Stimulated activated CD8-positive, alpha-beta memory T cell treated with anti-CD3 and anti-CD28 coated beads, Interleukin-4, amount 100 ng/mL, for 1 hour (primary cell): ENCODE data around the gene EPN2.
"Not testable (repeated sequence)": the region's sequence is repeated elsewhere in the genome, so short reads cannot be mapped to it uniquely, and the experiment has no call there.

Experiments
- DNase-seq, 2 donors: peaks; one replicate each; pipeline ENCODE4 v3.0.0-alpha.2; 2020; ENCODE audit warnings: low read depth in 2 of 2, low spot score in 1 of 2

EPN2 gene

DNA sequence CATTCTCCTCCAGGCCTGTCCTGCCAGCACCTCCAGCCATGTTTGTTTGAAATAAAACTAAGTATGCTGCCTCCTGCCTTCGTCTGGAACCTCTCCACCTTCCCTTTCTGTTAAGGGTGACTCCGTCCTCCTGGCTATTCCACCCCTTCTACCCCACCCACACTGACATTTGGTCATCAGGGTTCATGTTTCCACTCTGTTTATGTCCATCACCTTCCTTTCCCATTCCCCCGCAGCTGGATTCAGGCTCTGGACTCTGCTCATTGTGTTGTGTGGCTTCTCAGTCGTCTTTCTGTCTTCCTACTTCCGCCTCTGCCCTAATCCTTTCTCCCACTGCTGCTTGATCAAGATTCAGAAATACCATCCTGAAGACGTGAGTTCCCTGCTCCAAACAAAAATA is 28.6 kb downstream of the EPN2 start:
- DNase-seq: no peak

DNA sequence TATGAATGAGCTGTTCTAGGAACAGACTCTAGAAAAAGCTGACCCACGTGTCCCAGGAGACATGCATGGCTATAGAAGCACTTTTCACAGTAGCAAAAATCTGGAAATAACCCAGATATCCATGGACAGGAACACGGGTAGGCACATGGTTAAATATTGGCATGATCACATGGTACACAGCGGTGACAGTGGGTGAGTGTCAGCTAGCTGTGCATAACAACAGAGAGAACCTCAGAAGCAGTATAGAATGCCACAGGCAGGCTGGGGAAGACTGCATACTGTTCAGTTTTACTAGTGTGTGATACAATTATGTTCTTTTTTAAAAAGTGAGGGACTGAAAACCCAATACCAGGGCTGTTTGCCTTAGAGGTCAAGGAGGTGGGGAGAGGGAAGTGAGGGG is 31.4 kb downstream of the EPN2 start:
- no peak for DNase-seq

GRCh38 chr17:19269106-19269505 is 31.9 kb downstream of the EPN2 start:
- DNase-seq: no peak

DNA sequence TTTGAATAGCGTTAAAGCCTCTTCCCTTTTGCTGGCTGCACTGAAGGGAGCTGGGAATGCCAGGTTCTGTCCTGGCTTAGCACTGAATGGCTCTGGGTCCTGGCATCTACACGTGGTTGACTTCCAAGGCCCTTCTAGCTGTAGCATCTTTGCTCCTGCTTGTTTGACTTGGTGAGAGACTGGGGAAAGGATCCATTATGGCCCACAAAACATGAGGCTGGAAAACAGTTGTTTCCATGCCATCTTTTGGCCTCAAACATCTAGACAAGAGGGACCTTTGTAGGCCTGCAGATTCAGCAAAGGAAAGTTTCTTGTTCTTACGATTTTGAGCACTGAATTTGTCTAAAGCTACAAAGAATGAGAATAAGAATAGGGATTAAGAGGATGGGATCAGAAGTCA is 32.5 kb downstream of the EPN2 start:
- DNase-seq: no peak

DNA sequence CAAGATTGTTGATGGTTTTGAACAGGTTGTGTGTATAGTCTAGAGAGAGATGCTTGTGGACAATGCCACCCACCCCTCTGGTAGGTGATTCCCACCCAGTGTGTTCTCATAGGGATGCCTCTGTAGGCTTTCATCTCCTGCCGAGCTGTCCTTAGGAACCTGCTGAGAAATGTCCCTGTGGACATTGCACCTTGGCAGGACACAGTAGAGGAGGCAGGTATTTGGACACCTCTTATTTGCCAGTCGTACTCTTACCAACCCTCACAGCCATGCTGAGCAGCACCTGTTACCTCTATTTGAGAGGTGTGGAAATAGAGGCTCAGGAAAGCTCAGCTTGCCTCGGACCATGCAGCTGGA is 33.2 kb downstream of the EPN2 start:
- DNase-seq: no peak

DNA sequence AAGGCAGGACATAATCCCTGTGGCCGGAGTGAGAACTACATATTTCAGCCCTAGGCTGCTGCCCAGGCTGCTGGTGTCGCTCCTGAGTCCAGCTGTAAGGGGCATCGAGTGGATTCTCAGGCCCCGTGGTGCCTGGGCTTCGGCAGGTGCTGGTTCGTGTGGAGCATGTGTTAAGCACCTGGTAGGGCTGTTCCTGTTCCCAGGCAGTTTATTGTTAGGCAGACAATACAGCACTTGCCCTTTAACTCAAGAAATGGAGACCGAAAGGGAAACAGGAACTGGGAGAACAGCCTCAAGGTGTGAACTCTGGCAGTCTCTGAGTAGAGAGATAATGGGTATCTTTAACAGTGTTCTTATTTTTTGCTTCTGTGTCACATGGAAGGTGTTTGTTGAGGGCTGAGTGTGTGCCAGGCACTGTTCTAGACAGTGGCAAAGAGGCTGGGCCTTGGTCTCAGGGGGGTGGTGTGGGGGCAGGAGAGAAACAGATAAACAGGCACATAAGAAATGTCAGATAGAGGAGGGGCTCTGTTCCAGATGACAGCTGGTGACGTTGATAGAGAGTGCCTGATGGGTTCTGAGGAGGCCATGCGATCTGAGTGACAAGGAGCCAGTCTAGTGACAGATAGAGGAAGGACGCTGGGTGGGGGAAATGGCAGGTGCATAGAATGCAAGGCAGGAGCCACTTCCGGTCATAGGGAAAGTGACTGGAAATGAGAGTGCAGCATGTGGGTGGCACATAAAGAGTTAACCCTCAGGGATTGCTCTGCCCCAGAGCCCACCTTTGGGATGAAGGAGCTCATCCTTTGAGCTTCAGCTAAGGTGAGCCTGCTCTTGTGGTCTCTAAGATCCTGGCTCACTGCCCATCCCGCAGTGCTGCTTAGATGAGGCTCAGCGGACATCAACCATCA is 33.8 kb downstream of the EPN2 start:
- no peak for DNase-seq

DNA sequence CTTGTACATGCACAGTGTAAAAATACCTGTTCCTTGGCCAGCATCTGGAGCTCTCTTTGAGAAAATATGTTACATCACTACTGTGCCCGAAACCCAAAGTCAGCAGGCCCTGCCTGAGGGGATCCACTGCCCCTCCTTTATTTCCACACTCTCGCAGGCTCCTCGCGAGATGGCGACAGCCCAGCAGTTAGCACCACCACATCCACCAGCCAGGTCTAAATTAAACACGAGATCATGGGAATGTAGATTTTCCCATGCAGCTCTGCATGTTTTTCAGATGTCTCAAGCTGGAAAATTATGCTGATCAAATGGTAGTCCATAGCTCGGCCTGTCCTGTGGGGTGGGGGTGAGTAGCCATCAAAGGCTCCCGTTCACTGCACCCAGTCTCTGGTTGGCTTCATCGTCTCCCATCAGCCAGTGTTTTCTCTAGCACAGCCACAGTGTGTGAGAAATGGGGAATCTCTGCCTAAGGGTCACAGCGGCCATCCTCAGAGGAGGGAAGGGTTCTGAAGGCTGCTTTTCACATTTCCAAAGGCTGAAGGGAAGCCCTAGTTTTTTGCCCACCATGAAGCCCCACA is 34.7 kb downstream of the EPN2 start:
- DNase-seq: no peak

GRCh38 chr17:19273731-19274130 is 36.6 kb downstream of the EPN2 start:
- DNase-seq: no peak

GRCh38 chr17:19274893-19275292 is 37.7 kb downstream of the EPN2 start:
- DNase-seq: no peak

- no peak for DNase-seq
Measured at GRCh38 chr17:19275457-19276127, 38.4 kb downstream of the EPN2 start.

DNA sequence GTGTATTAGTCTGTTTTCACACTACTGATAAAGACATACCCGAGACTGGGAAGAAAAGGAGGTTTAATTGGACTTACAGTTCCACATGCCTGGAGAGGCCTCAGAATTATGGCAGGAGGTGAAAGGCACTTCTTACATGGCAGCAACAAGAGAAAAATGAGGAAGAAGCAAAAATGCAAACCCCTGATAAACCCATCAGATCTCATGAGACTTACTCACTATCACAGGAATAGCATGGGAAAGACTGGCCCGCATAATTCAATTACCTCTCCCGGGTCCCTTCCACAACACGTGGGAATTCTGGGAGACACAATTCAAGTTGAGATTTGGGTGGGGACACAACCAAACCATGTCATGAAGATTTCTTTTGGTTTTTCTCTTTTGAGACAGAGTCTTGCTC is 41.1 kb downstream of the EPN2 start:
- DNase-seq: not testable (repeated sequence)

- DNase-seq: no peak
Measured at GRCh38 chr17:19278729-19279128, 41.6 kb downstream of the EPN2 start.

GRCh38 chr17:19281161-19281560 is 44.0 kb downstream of the EPN2 start:
- no peak for DNase-seq

- DNase-seq: no peak
Measured at GRCh38 chr17:19284005-19284959, 47.1 kb downstream of the EPN2 start.

GRCh38 chr17:19285213-19285900 is 48.2 kb downstream of the EPN2 start:
- DNase-seq: no peak

DNA sequence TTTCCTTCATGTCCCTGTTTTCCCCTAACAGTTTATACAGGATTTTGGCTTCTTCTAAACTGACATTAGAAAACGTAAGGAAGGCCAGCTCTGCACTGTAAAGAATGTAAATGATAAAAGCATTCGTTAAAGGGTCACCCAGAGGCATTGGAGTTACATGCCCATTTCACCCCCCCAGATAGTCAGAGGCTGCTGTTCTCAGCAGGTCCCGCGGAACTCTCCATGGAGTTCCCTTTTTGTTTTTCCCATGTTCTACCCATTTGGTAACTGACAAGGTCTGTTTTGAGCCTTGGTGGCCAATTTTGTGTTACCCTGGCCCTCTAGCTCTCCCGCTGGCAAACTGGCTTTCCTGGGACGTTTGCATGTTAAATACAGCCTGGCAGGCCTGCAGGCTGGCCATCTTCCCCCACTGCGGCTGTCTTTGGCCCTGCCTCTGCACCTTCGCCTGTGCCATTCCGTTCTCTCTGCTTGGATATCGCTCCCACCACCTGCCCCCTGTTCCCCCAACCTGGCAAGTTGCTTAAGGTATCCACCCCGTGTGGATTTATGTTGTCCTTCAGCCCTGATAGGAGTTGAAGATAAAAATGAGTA is 49.7 kb downstream of the EPN2 start:
- no peak for DNase-seq

- no peak for DNase-seq
Measured at GRCh38 chr17:19287651-19288050, 50.5 kb downstream of the EPN2 start.

- no peak for DNase-seq
Measured at GRCh38 chr17:19288453-19288852, 51.3 kb downstream of the EPN2 start.

DNA sequence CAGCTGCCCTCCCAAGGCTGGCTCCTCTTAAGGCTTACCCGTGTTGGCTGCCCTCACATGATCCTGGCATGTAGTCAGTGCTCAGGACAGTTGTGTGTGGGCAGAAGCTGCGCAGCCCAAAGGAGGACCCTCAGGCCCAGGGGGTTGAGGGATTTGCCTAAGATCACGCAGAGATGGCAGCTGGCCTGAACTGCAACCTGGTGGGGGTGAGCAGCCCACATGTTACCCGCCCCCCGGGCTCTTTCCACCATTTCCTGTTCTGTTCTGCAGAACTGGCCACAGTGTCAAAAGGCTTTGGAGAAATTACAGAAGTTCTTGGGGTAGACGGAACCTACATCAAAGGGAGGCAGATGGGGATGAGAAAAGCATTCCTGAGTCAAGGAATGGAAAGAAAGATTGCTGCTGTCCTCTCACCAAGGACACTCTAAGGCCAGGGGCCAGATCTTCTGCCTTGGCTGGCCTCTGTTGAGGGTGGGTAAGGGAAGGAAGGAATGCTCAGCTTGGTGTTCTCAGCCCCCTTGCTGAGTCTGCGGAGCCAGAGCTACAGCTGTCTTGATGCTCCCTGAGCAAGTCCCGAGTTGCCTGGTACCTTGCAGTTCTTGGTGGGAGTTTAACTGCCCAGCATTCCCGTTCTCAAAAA is 53.0 kb downstream of the EPN2 start:
- no peak for DNase-seq
